LHCN-M2 (cell line): ENCODE data around the gene NEUROG3. TPM values are rescaled to one million over a fixed set of nuclear protein-coding genes. Genes with fewer than 3 reads are reported as not detected.

Experiments
- total RNA-seq: library from RNA; depleted of rRNA; stranded (reverse); fragments of >200 nt; gene quantifications from 2 replicates; pipeline ENCODE4 v1.2.3, GENCODE V29; 2014; rRNA removed

NEUROG3 gene
- total RNA-seq, 1 experiment from 2014 or later: not detected

Other genes with a start within 250 kb of the NEUROG3 start
- gene TACR2, start 156.5 kb downstream of the NEUROG3 start, total RNA-seq: 0.29 TPM in 1 of 2 replicates, not detected in the other
- gene TSPAN15, start 122.0 kb downstream of the NEUROG3 start, total RNA-seq: 1.5 and 2.0 TPM in 2 replicates
- not detected in 2 replicates for gene FAM241B, start 56.8 kb upstream of the NEUROG3 start, total RNA-seq
- gene COL13A1, start 228.5 kb upstream of the NEUROG3 start, total RNA-seq: 1.5 and 2.6 TPM in 2 replicates